ENCODE measurements around the gene IER2. TPM values are rescaled to one million over a fixed set of nuclear protein-coding genes. Genes with fewer than 3 reads are reported as not detected.
"Not testable (repeated sequence)": the region's sequence is repeated elsewhere in the genome, so short reads cannot be mapped to it uniquely, and the experiment has no call there.

IER2 gene
- total and polyA plus RNA-seq, 2 donors (not counting 1 experiment from before 2014, with no cell fraction given), result 16.5 to 26.4 TPM

- Histone ChIP-seq H3K9me3 (ENCODE audit: control insufficient read depth, insufficient read depth, low read depth, low read length) (no peaks in the 10 kb centered on the region), H3K4me1 (ENCODE audit: control insufficient read depth, extremely low read depth, insufficient read depth, low read length) (no peaks in the 10 kb centered on the region), H3K79me2 (ENCODE audit: control insufficient read depth, insufficient read depth, low read length) (no peaks in the 10 kb centered on the region), H3K9ac (ENCODE audit: insufficient read depth, low read length) (no peak overlapping the region), H2AFZ (ENCODE audit: low read length) (no peak overlapping the region), H3K27ac (ENCODE audit: insufficient read depth, low read length) (no peak overlapping the region), H4K20me1 (ENCODE audit: control insufficient read depth, extremely low read depth, insufficient read depth, low read length) (no peaks in the 10 kb centered on the region), H3K4me3 (replicated peaks in 1 of 4; ENCODE audit: control extremely low read depth in 1 of 4, insufficient read depth in 1 of 4, low read depth in 3 of 4, low read length in 4 of 4) (no peak overlapping the region), H3K4me2 (ENCODE audit: extremely low read depth, insufficient read depth, low read length) (no peak overlapping the region), H3K27me3 (ENCODE audit: control insufficient read depth, insufficient read depth, low read length) (no peaks in the 10 kb centered on the region), H3K36me3 (ENCODE audit: control insufficient read depth, insufficient read depth, low read length) (no peaks in the 10 kb centered on the region)
- TF ChIP-seq CTCF (conservative IDR thresholded peaks at IDR 0.05 in 1 of 2, IDR thresholded peaks at IDR 0.05 in 1 of 2; ENCODE audit: low read depth in 1 of 2, low read length in 2 of 2) (no peak), EZH2 (IDR thresholded peaks at IDR 0.05; ENCODE audit: low read length, missing control alignments) (no peak)
- DNase-seq (ENCODE audit: low read depth in 2 of 2), result no peak
Observed at GRCh38 chr19:13190781-13191540, 40.8 kb downstream of the IER2 start.

GRCh38 chr19:13195678-13196077 lies 45.5 kb downstream of the IER2 start:
- Histone ChIP-seq H4K20me1 (ENCODE audit: control insufficient read depth, extremely low read depth, insufficient read depth, low read length) (no peaks in the 10 kb centered on the region), H2AFZ (ENCODE audit: low read length) (no peak overlapping the region), H3K36me3 (ENCODE audit: control insufficient read depth, insufficient read depth, low read length) (no peaks in the 10 kb centered on the region), H3K9ac (ENCODE audit: insufficient read depth, low read length) (no peak overlapping the region), H3K4me3 (replicated peaks in 1 of 4; ENCODE audit: control extremely low read depth in 1 of 4, insufficient read depth in 1 of 4, low read depth in 3 of 4, low read length in 4 of 4) (no peak overlapping the region), H3K79me2 (ENCODE audit: control insufficient read depth, insufficient read depth, low read length) (no peaks in the 10 kb centered on the region), H3K9me3 (ENCODE audit: control insufficient read depth, insufficient read depth, low read depth, low read length) (no peaks in the 10 kb centered on the region), H3K4me1 (ENCODE audit: control insufficient read depth, extremely low read depth, insufficient read depth, low read length) (no peaks in the 10 kb centered on the region), H3K27ac (ENCODE audit: insufficient read depth, low read length) (no peak overlapping the region), H3K27me3 (ENCODE audit: control insufficient read depth, insufficient read depth, low read length) (no peaks in the 10 kb centered on the region), H3K4me2 (ENCODE audit: extremely low read depth, insufficient read depth, low read length) (no peak overlapping the region)
- DNase-seq (ENCODE audit: low read depth in 2 of 2), result no peak
- TF ChIP-seq EZH2 (IDR thresholded peaks at IDR 0.05; ENCODE audit: low read length, missing control alignments) (no peak), CTCF (conservative IDR thresholded peaks at IDR 0.05 in 1 of 2, IDR thresholded peaks at IDR 0.05 in 1 of 2; ENCODE audit: low read depth in 1 of 2, low read length in 2 of 2) (no peak)

DNA sequence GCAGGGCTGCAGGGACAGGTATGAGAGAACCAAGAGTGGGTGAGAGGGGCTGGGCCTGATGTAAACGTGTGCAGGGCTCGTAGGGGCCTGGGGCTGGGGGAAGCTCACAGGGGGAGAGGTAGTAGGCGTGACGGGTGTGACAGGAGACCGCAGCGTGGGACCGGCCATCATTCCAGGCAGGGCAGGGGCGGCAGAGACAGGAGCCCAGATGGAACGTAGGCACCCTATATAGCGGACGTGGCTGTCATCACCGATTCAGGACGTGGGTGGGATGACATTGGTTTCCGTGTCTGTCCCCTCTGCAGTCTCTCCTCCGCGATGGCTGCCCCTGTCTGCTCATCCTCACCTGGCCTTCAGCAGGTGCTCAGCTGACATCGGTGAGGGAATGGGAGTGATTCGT lies 48.4 kb downstream of the IER2 start:
- no peak overlapping the region for H3K4me3 ChIP-seq (replicated peaks in 1 of 4; ENCODE audit: control extremely low read depth in 1 of 4, insufficient read depth in 1 of 4, low read depth in 3 of 4, low read length in 4 of 4)
- no peaks in the 10 kb centered on the region for H4K20me1 ChIP-seq (ENCODE audit: control insufficient read depth, extremely low read depth, insufficient read depth, low read length)
- H2AFZ ChIP-seq (ENCODE audit: low read length), result no peak overlapping the region
- no peaks in the 10 kb centered on the region for H3K4me1 ChIP-seq (ENCODE audit: control insufficient read depth, extremely low read depth, insufficient read depth, low read length)
- DNase-seq (ENCODE audit: low read depth in 2 of 2), result no peak
- no peaks in the 10 kb centered on the region for H3K36me3 ChIP-seq (ENCODE audit: control insufficient read depth, insufficient read depth, low read length)
- no peak overlapping the region for H3K4me2 ChIP-seq (ENCODE audit: extremely low read depth, insufficient read depth, low read length)
- H3K9ac ChIP-seq (ENCODE audit: insufficient read depth, low read length), result no peak overlapping the region
- H3K27ac ChIP-seq (ENCODE audit: insufficient read depth, low read length), result no peak overlapping the region
- no peaks in the 10 kb centered on the region for H3K79me2 ChIP-seq (ENCODE audit: control insufficient read depth, insufficient read depth, low read length)
- H3K27me3 ChIP-seq (ENCODE audit: control insufficient read depth, insufficient read depth, low read length), result no peaks in the 10 kb centered on the region
- TF ChIP-seq EZH2 (IDR thresholded peaks at IDR 0.05; ENCODE audit: low read length, missing control alignments) (no peak), CTCF (conservative IDR thresholded peaks at IDR 0.05 in 1 of 2, IDR thresholded peaks at IDR 0.05 in 1 of 2; ENCODE audit: low read depth in 1 of 2, low read length in 2 of 2) (no peak)
- H3K9me3 ChIP-seq (ENCODE audit: control insufficient read depth, insufficient read depth, low read depth, low read length), result no peaks in the 10 kb centered on the region

- H3K9me3 ChIP-seq (ENCODE audit: control insufficient read depth, insufficient read depth, low read depth, low read length); H2AFZ ChIP-seq (ENCODE audit: low read length); H3K4me1 ChIP-seq (ENCODE audit: control insufficient read depth, extremely low read depth, insufficient read depth, low read length); H4K20me1 ChIP-seq (ENCODE audit: control insufficient read depth, extremely low read depth, insufficient read depth, low read length); H3K36me3 ChIP-seq (ENCODE audit: control insufficient read depth, insufficient read depth, low read length); H3K79me2 ChIP-seq (ENCODE audit: control insufficient read depth, insufficient read depth, low read length); DNase-seq (ENCODE audit: low read depth in 2 of 2); H3K9ac ChIP-seq (ENCODE audit: insufficient read depth, low read length); H3K4me3 ChIP-seq (replicated peaks in 1 of 4; ENCODE audit: control extremely low read depth in 1 of 4, insufficient read depth in 1 of 4, low read depth in 3 of 4, low read length in 4 of 4); H3K4me2 ChIP-seq (ENCODE audit: extremely low read depth, insufficient read depth, low read length); H3K27me3 ChIP-seq (ENCODE audit: control insufficient read depth, insufficient read depth, low read length); H3K27ac ChIP-seq (ENCODE audit: insufficient read depth, low read length): not testable (repeated sequence)
Observed at GRCh38 chr19:13202112-13202511, 51.9 kb downstream of the IER2 start.

Measured in fibroblast of lung (primary cell).